ENCODE data around the gene ATP5F1A. TPM values are rescaled to one million over a fixed set of nuclear protein-coding genes. Genes with fewer than 3 reads are reported as not detected.

ATP5F1A gene
- total and polyA plus RNA-seq, 2 of the 4 experiments (the other 2 are of a cell fraction) = 543 to 1,085 TPM

DNA sequence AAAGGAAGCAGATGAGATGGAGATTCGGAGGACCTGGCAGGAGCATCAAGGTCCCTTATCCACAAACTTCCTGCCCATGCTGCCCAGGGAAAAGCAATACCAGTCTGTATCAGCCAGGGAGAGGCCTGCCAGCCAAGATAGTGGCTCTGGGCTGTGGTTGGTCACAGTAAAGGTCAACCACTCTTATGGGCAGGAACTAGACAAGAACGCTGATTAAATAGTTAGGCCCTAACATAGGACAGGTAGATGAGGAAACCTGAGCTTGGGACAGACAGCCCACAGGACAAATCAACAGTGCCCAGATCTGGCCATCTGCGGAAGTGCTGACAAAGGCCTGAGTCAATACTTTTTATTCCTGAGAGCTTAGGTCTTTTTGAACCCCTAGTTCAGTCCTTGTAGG lies 36.7 kb downstream of the ATP5F1A start:
- no peak overlapping the region for H2BK5ac ChIP-seq (ENCODE audit: low read depth, low read length, poor library complexity, severe bottlenecking)
- H4K8ac ChIP-seq (ENCODE audit: low read depth in 2 of 2, low read length in 2 of 2) = no peak overlapping the region
- H3K4me2 ChIP-seq (ENCODE audit: low read depth, low read length) = no peak overlapping the region
- H2BK120ac ChIP-seq (ENCODE audit: low read depth, low read length) = no peak overlapping the region
- TF ChIP-seq RFX5 (IDR thresholded peaks at IDR 0.05; ENCODE audit: low read depth, low read length) (no peak), SMC3 (IDR thresholded peaks at IDR 0.05; ENCODE audit: low read depth, low read length) (no peak), CEBPB (IDR thresholded peaks at IDR 0.05; ENCODE audit: low read depth, low read length) (no peak), MAFK (IDR thresholded peaks at IDR 0.05; ENCODE audit: low read depth, low read length) (no peak), NFE2L2 (IDR thresholded peaks at IDR 0.05; ENCODE audit: low read depth, low read length) (no peak), BHLHE40 (IDR thresholded peaks at IDR 0.05; ENCODE audit: low read depth, low read length) (no peak), POLR2A (IDR thresholded peaks at IDR 0.05; ENCODE audit: low read depth, low read length) (no peak), RCOR1 (IDR thresholded peaks at IDR 0.05; ENCODE audit: insufficient replicate concordance, low read length) (no peak)
- TF ChIP-seq, protein P1, sequence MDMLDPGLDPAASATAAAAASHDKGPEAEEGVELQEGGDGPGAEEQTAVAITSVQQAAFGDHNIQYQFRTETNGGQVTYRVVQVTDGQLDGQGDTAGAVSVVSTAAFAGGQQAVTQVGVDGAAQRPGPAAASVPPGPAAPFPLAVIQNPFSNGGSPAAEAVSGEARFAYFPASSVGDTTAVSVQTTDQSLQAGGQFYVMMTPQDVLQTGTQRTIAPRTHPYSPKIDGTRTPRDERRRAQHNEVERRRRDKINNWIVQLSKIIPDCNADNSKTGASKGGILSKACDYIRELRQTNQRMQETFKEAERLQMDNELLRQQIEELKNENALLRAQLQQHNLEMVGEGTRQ (IDR thresholded peaks at IDR 0.05; ENCODE audit: low read depth, low read length) = no peak
- TF ChIP-seq, protein P2, sequence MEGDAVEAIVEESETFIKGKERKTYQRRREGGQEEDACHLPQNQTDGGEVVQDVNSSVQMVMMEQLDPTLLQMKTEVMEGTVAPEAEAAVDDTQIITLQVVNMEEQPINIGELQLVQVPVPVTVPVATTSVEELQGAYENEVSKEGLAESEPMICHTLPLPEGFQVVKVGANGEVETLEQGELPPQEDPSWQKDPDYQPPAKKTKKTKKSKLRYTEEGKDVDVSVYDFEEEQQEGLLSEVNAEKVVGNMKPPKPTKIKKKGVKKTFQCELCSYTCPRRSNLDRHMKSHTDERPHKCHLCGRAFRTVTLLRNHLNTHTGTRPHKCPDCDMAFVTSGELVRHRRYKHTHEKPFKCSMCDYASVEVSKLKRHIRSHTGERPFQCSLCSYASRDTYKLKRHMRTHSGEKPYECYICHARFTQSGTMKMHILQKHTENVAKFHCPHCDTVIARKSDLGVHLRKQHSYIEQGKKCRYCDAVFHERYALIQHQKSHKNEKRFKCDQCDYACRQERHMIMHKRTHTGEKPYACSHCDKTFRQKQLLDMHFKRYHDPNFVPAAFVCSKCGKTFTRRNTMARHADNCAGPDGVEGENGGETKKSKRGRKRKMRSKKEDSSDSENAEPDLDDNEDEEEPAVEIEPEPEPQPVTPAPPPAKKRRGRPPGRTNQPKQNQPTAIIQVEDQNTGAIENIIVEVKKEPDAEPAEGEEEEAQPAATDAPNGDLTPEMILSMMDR (conservative IDR thresholded peaks at IDR 0.05; ENCODE audit: low read depth, low read length) = no peak
- ChIA-PET POLR2A (ENCODE audit: unreplicated experiment) (no interaction called here), CTCF (interaction anchor here (0.6 kb wide), 1 partner anchor 82 kb away, joined by 3 read pairs; no protein-coding TSS in a partner anchor)
- no peak overlapping the region for H3K27ac ChIP-seq (ENCODE audit: insufficient read depth, low read length)
- in situ Hi-C loops (cut with MboI; ENCODE audit: low sequenced_read_pairs) (no loop called here), intact Hi-C loops (cut with micrococcal nuclease) (no loop called here), dilution Hi-C loops (cut with HindIII; ENCODE audit: low sequenced_read_pairs, unreplicated experiment) (no loop called here)
- peaks cover 5% of the 10 kb centered on the region for H4K20me1 ChIP-seq (ENCODE audit: insufficient read depth, low read length)
- BruUV-seq (replicated peaks) = no TSS peak
- no peak overlapping the region for H2AFZ ChIP-seq (replicated peaks; ENCODE audit: low read length, poor library complexity)
- H2AK5ac ChIP-seq (ENCODE audit: low read depth, low read length) = no peak overlapping the region
- no peak overlapping the region for H3K56ac ChIP-seq (ENCODE audit: extremely low read depth, insufficient read depth, low read length)
- H2AK9ac ChIP-seq (replicated peaks; ENCODE audit: low read depth, low read length, poor library complexity) = no peak overlapping the region
- H3K9me1 ChIP-seq (ENCODE audit: insufficient read depth, low read length) = peaks cover 8% of the 10 kb centered on the region
- H3K4me1 ChIP-seq (ENCODE audit: control insufficient read depth, insufficient read depth, low read length) = no peaks in the 10 kb centered on the region; the same call in 1 of the 2 replicates
- H2BK15ac ChIP-seq (ENCODE audit: low read depth, low read length) = no peak overlapping the region
- peaks cover 16 to 31% of the 10 kb centered on the region in 2 experiments for H3K79me1 ChIP-seq (ENCODE audit: low read depth in 1 of 2, low read length in 2 of 2)
- no peak overlapping the region for H3K23ac ChIP-seq (ENCODE audit: low read depth, low read length)
- no peak overlapping the region for H3K4ac ChIP-seq (ENCODE audit: low read depth, low read length)
- H3K9ac ChIP-seq (ENCODE audit: low read depth, low read length) = no peak overlapping the region
- no peaks in the 10 kb centered on the region for H3K27me3 ChIP-seq (ENCODE audit: control insufficient read depth, insufficient read depth, low read length)
- H4K5ac ChIP-seq (ENCODE audit: low read depth, low read length) = no peak overlapping the region
- H3K14ac ChIP-seq (replicated peaks; ENCODE audit: low read depth, low read length) = no peak overlapping the region
- no peak overlapping the region for H3K4me3 ChIP-seq (ENCODE audit: insufficient read depth, low read depth, low read length)
- no peaks in the 10 kb centered on the region for H3K9me3 ChIP-seq (ENCODE audit: control insufficient read depth, insufficient read depth, low read length)
- DNase-seq (no peak), ATAC-seq (ENCODE audit: low read depth) (no peak)
- H3K36me3 ChIP-seq (ENCODE audit: control insufficient read depth, insufficient read depth, low read length) = no peaks in the 10 kb centered on the region
- no peak overlapping the region for H3K18ac ChIP-seq (ENCODE audit: low read depth, low read length)
- no peak overlapping the region for H2BK20ac ChIP-seq (ENCODE audit: low read depth, low read length)
- no CpG with 5 or more reads among the region's 3 CpGs for WGBS, 2 experiments (ENCODE audit: extremely low coverage in 2 of 2, insufficient read length in 1 of 2)
- H4K91ac ChIP-seq (ENCODE audit: insufficient read depth, low read depth, low read length) = no peak overlapping the region

Data from IMR-90 (cell line).